Subcutaneous adipose tissue (tissue), 4 donors: ENCODE results near the gene TCF25. TPM values are rescaled to one million over a fixed set of nuclear protein-coding genes. Genes with fewer than 3 reads are reported as not detected.

Source experiments
- CTCF ChIP-seq: fragments of 450-650 bp; IDR thresholded peaks from one replicate; pipeline ENCODE4 v1.5.1; 2016; ENCODE audit warnings: low read depth, mild to moderate bottlenecking, control low read depth, antibody characterized with exemption, moderate library complexity
- total RNA-seq, 4 donors: library from RNA; depleted of rRNA; stranded (reverse); fragments of >200 nt; gene quantifications; one replicate each; pipeline ENCODE4 v1.1.0, GENCODE V29; 2016

Gene TCF25
- total RNA-seq, 4 donors from 2014 or later, result 147 to 240 (median 148) TPM

- TF ChIP-seq CTCF, result no peak
These were observed 63.1 kb downstream of the TCF25 start for GRCh38 chr16:89936508-89936907.

GRCh38 chr16:89936981-89937380 lies 63.6 kb downstream of the TCF25 start:
- no peak for TF ChIP-seq CTCF

GRCh38 chr16:89938175-89938885 lies 64.9 kb downstream of the TCF25 start:
- no peak for TF ChIP-seq CTCF

- TF ChIP-seq CTCF, result no peak
These were observed 71.4 kb downstream of the TCF25 start for GRCh38 chr16:89944773-89945172.

GRCh38 chr16:89945654-89946053 lies 72.3 kb downstream of the TCF25 start:
- no peak for TF ChIP-seq CTCF

- TF ChIP-seq CTCF, result no peak
These were observed 73.1 kb downstream of the TCF25 start for GRCh38 chr16:89946515-89946914.

- TF ChIP-seq CTCF, result no peak
These were observed 75.8 kb downstream of the TCF25 start for GRCh38 chr16:89949121-89949742.
